MM.1S (cell line): ENCODE data around the gene EPHB6.

Experiments
- DNase-seq: peaks from one replicate; pipeline ENCODE4 v3.0.0-alpha.2; 2015
- H2AFZ ChIP-seq: fragments of 300-600 bp; sonication (generic); 2 replicates; pipeline ENCODE4 v1.6.0; 2016; ENCODE audit warnings: antibody characterized with exemption, low read length
- H3F3A ChIP-seq: fragments of 300-600 bp; sonication (generic); 2 replicates; pipeline ENCODE4 v1.6.1; 2016; ENCODE audit warnings: mild to moderate bottlenecking, antibody characterized with exemption, low read length, moderate library complexity, mixed read lengths; ENCODE audit not compliant: insufficient read depth
- H3K27ac ChIP-seq: fragments of 300-600 bp; sonication (generic); 2 replicates; pipeline ENCODE4 v1.5.1; 2016; ENCODE audit warnings: mild to moderate bottlenecking, low read length
- H3K27me3 ChIP-seq: fragments of 300-600 bp; sonication (generic); replicated peaks from 2 replicates; pipeline ENCODE4 v1.6.0; 2016; ENCODE audit warnings: low read length; ENCODE audit not compliant: insufficient read depth
- H3K36me3 ChIP-seq: fragments of 300-600 bp; sonication (generic); replicated peaks from 2 replicates; pipeline ENCODE4 v1.6.1; 2016; ENCODE audit warnings: mild to moderate bottlenecking, low read length, mixed read lengths; ENCODE audit not compliant: insufficient read depth
- H3K4me1 ChIP-seq: fragments of 300-600 bp; sonication (generic); 2 replicates; pipeline ENCODE4 v1.6.1; 2016; ENCODE audit warnings: low read length, mixed read lengths
- H3K4me2 ChIP-seq: fragments of 300-600 bp; sonication (generic); 2 replicates; pipeline ENCODE4 v1.6.0; 2016; ENCODE audit warnings: low read depth, low read length
- H3K4me3 ChIP-seq: fragments of 300-600 bp; sonication (generic); 2 replicates; pipeline ENCODE4 v1.5.1; 2016; ENCODE audit warnings: low read length, mixed read lengths
- H3K79me2 ChIP-seq: fragments of 300-600 bp; sonication (generic); 2 replicates; pipeline ENCODE4 v1.6.1; 2016; ENCODE audit warnings: mixed run types, low read length, mixed read lengths
- H3K9ac ChIP-seq: fragments of 300-600 bp; sonication (generic); 2 replicates; pipeline ENCODE4 v1.6.1; 2016; ENCODE audit warnings: low read length, mixed read lengths
- H3K9me2 ChIP-seq: fragments of 300-600 bp; sonication (generic); replicated peaks from 2 replicates; pipeline ENCODE4 v1.6.1; 2016; ENCODE audit warnings: mild to moderate bottlenecking, low read length, mixed read lengths; ENCODE audit not compliant: insufficient read depth
- H3K9me3 ChIP-seq: fragments of 300-600 bp; sonication (generic); replicated peaks from 2 replicates; pipeline ENCODE4 v1.6.1; 2016; ENCODE audit warnings: mild to moderate bottlenecking, low read length, mixed read lengths; ENCODE audit not compliant: insufficient read depth
- H4K20me1 ChIP-seq: fragments of 300-600 bp; sonication (generic); 2 replicates; pipeline ENCODE4 v1.6.1; 2016; ENCODE audit warnings: mild to moderate bottlenecking, low read length, moderate library complexity, mixed read lengths; ENCODE audit not compliant: insufficient read depth
- EZH2 ChIP-seq: fragments of 300-600 bp; sonication (generic); optimal IDR thresholded peaks from 2 replicates; pipeline ENCODE3; 2017; ENCODE audit warnings: low read depth, mild to moderate bottlenecking, antibody characterized with exemption, low read length, mixed read lengths
- EZH2phosphoT487 ChIP-seq: fragments of 300-600 bp; sonication (generic); IDR thresholded peaks from 2 replicates; pipeline ENCODE4 v1.6.1; 2018; ENCODE audit warnings: antibody characterized with exemption, low read length
- TF ChIP-seq, protein P1 (sequence below): fragments of 300-600 bp; sonication (generic); IDR thresholded peaks from 2 replicates; pipeline ENCODE4 v1.5.1; 2016; ENCODE audit warnings: antibody characterized with exemption, low read length, mixed read lengths

The EPHB6 gene

GRCh38 chr7:142880876-142881505 is 26.1 kb downstream of the EPHB6 start:
- DNase-seq: peak; percentile 67
- TF ChIP-seq, protein P1, sequence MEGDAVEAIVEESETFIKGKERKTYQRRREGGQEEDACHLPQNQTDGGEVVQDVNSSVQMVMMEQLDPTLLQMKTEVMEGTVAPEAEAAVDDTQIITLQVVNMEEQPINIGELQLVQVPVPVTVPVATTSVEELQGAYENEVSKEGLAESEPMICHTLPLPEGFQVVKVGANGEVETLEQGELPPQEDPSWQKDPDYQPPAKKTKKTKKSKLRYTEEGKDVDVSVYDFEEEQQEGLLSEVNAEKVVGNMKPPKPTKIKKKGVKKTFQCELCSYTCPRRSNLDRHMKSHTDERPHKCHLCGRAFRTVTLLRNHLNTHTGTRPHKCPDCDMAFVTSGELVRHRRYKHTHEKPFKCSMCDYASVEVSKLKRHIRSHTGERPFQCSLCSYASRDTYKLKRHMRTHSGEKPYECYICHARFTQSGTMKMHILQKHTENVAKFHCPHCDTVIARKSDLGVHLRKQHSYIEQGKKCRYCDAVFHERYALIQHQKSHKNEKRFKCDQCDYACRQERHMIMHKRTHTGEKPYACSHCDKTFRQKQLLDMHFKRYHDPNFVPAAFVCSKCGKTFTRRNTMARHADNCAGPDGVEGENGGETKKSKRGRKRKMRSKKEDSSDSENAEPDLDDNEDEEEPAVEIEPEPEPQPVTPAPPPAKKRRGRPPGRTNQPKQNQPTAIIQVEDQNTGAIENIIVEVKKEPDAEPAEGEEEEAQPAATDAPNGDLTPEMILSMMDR: peak; percentile 99
- TF ChIP-seq EZH2: no peak
- TF ChIP-seq EZH2phosphoT487: no peak
- H2AFZ ChIP-seq: no peak overlapping the region

DNA sequence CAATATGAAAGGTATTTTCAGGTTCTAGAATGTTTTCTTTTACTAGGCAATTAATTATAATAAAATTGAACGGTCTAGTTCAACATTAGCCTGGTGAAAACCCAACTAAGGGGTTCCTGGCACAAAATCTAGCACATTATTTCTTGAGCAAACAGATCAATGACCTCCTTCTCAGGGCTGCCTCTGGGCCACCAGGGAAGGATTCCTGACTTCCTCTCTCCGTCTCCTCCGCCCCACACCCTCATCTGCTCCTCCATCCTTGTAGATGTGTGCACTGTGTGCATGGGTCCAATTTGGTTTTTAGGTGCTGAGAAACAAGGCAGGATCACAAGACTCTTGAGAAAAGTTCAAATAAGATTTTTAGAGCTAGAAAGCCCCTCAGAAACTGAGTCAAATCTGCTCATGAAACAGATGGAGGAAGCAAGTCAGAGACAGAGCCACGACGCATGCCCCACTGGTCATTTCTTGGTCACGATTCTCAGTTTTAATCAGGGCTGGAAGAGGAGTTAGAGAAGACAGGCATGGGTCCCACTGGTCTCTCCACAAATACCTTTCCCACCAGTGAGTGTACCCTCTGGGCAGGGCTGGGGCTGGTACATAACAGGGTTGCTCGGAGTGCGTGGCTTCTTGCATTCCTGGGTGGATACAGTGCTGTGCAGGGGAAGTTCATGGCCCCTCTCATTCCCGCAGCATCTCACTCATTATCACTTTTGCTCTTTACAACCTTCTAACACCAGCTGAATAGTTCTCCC is 26.9 kb downstream of the EPHB6 start:
- H3K4me2 ChIP-seq: no peak overlapping the region
- TF ChIP-seq, protein P1: no peak
- TF ChIP-seq EZH2phosphoT487 (no peak), EZH2 (no peak)
- no peaks in the 10 kb centered on the region for H3K36me3 ChIP-seq
- no peak for DNase-seq
- no peaks in the 10 kb centered on the region for H3K79me2 ChIP-seq
- no peaks in the 10 kb centered on the region for H3K4me1 ChIP-seq
- H4K20me1 ChIP-seq: no peaks in the 10 kb centered on the region
- no peak overlapping the region for H2AFZ ChIP-seq
- no peak overlapping the region for H3K9ac ChIP-seq
- no peak overlapping the region for H3K4me3 ChIP-seq
- H3K9me2 ChIP-seq: no peaks in the 10 kb centered on the region
- no peak overlapping the region for H3K27ac ChIP-seq
- peaks cover 17% of the 10 kb centered on the region; the same call in 1 of the 2 replicates for H3K27me3 ChIP-seq
- H3K9me3 ChIP-seq: no peaks in the 10 kb centered on the region
- no peaks in the 10 kb centered on the region for H3F3A ChIP-seq

More at GRCh38 chr7:142880876-142881505, 26.1 kb downstream of the EPHB6 start:
- no peaks in the 10 kb centered on the region for H3K79me2 ChIP-seq
- H3K9ac ChIP-seq: no peak overlapping the region
- H3K4me1 ChIP-seq: no peaks in the 10 kb centered on the region
- no peak overlapping the region for H3K4me2 ChIP-seq
- H3F3A ChIP-seq: no peaks in the 10 kb centered on the region
- H3K9me2 ChIP-seq: no peaks in the 10 kb centered on the region
- H3K4me3 ChIP-seq: no peak overlapping the region
- H3K9me3 ChIP-seq: no peaks in the 10 kb centered on the region
- peaks cover 17% of the 10 kb centered on the region; the same call in 1 of the 2 replicates for H3K27me3 ChIP-seq
- H3K27ac ChIP-seq: no peak overlapping the region
- no peaks in the 10 kb centered on the region for H4K20me1 ChIP-seq
- no peaks in the 10 kb centered on the region for H3K36me3 ChIP-seq

GRCh38 chr7:142882338-142882678 is 27.4 kb downstream of the EPHB6 start:
- Histone ChIP-seq H3K9me3 (no peaks in the 10 kb centered on the region), H3K9ac (no peak overlapping the region), H3K4me1 (no peaks in the 10 kb centered on the region), H3K4me2 (no peak overlapping the region), H3K79me2 (no peaks in the 10 kb centered on the region), H3K4me3 (no peak overlapping the region), H3K9me2 (no peaks in the 10 kb centered on the region), H4K20me1 (no peaks in the 10 kb centered on the region), H3K36me3 (no peaks in the 10 kb centered on the region), H3K27me3 (peaks cover 17% of the 10 kb centered on the region; the same call in 1 of the 2 replicates), H2AFZ (no peak overlapping the region), H3K27ac (no peak overlapping the region), H3F3A (no peaks in the 10 kb centered on the region)
- TF ChIP-seq EZH2: no peak
- no peak for TF ChIP-seq EZH2phosphoT487
- TF ChIP-seq, protein P1: no peak
- no peak for DNase-seq
